ENCODE data around the gene IRX1. TPM values are rescaled to one million over a fixed set of nuclear protein-coding genes. Genes with fewer than 3 reads are reported as not detected.

IRX1 gene
- total RNA-seq, 1 donor from 2014 or later = 2.4 TPM

DNA sequence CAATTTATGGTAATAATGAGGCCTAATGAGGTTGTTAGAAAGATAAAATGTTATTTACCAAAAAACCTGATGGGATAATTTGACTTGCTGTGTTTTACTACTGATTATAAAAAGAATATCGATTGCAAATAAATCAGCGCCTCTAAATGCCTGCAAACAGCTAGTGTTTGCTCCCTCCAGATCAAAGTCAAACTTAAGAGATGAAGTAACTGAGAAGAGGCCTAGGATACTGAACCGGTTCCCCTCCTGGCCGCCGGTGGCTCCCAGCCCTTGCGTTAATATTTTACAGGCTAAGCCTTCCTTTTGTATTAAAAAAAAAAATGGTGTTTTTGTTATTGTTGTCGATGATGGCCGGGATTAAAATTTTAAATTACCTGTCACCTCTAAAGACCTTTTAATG is 2.6 kb downstream of the IRX1 start:
- Mint-ChIP-seq H3K9me3 (ENCODE audit: low read depth) (no peaks in the 10 kb centered on the region), H3K4me3 (ENCODE audit: low read depth) (no peak overlapping the region), H3K4me1 (ENCODE audit: low read depth) (peaks cover 20% of the 10 kb centered on the region), H3K36me3 (ENCODE audit: insufficient read depth) (no peaks in the 10 kb centered on the region), H3K27ac (peak overlapping the region; percentile 71), H3K27me3 (peaks cover 81% of the 10 kb centered on the region)
- TF ChIP-seq, protein P1, sequence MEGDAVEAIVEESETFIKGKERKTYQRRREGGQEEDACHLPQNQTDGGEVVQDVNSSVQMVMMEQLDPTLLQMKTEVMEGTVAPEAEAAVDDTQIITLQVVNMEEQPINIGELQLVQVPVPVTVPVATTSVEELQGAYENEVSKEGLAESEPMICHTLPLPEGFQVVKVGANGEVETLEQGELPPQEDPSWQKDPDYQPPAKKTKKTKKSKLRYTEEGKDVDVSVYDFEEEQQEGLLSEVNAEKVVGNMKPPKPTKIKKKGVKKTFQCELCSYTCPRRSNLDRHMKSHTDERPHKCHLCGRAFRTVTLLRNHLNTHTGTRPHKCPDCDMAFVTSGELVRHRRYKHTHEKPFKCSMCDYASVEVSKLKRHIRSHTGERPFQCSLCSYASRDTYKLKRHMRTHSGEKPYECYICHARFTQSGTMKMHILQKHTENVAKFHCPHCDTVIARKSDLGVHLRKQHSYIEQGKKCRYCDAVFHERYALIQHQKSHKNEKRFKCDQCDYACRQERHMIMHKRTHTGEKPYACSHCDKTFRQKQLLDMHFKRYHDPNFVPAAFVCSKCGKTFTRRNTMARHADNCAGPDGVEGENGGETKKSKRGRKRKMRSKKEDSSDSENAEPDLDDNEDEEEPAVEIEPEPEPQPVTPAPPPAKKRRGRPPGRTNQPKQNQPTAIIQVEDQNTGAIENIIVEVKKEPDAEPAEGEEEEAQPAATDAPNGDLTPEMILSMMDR (IDR thresholded peaks at IDR 0.05; ENCODE audit: unreplicated experiment) = peak; percentile 6
- no peak for DNase-seq (ENCODE audit: low spot score, unreplicated experiment)

DNA sequence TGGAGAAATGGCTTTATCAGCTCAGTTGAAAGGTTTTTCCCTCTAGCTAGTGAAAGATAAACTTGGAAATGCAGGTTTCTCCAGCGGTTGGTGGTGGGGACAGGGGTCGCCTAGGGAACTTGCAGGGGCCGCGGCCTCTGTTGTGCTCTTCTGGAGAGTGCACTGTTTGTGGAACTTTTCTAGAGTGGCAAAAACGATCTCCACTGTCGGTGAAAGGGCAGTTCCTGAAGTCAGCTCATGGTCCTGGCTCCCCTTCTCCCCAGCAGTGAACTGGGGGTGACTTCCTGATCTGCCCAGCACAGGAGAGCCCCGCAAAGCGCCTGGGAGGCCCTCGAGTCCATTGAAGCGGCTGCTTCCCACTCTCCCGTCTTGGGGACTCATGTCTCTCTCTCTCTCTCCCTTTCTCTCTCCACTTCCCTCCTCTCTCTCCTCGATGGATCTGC is 3.2 kb downstream of the IRX1 start:
- no peaks in the 10 kb centered on the region for H3K36me3 Mint-ChIP-seq (ENCODE audit: insufficient read depth)
- TF ChIP-seq, protein P1 (IDR thresholded peaks at IDR 0.05; ENCODE audit: unreplicated experiment) = no peak
- no peak overlapping the region for H3K4me3 Mint-ChIP-seq (ENCODE audit: low read depth)
- H3K9me3 Mint-ChIP-seq (ENCODE audit: low read depth) = no peaks in the 10 kb centered on the region
- peaks cover 18% of the 10 kb centered on the region for H3K4me1 Mint-ChIP-seq (ENCODE audit: low read depth)
- no peak for DNase-seq (ENCODE audit: low spot score, unreplicated experiment)
- peak overlapping the region; percentile 71 for H3K27ac Mint-ChIP-seq
- H3K27me3 Mint-ChIP-seq = peaks cover 81% of the 10 kb centered on the region

DNA sequence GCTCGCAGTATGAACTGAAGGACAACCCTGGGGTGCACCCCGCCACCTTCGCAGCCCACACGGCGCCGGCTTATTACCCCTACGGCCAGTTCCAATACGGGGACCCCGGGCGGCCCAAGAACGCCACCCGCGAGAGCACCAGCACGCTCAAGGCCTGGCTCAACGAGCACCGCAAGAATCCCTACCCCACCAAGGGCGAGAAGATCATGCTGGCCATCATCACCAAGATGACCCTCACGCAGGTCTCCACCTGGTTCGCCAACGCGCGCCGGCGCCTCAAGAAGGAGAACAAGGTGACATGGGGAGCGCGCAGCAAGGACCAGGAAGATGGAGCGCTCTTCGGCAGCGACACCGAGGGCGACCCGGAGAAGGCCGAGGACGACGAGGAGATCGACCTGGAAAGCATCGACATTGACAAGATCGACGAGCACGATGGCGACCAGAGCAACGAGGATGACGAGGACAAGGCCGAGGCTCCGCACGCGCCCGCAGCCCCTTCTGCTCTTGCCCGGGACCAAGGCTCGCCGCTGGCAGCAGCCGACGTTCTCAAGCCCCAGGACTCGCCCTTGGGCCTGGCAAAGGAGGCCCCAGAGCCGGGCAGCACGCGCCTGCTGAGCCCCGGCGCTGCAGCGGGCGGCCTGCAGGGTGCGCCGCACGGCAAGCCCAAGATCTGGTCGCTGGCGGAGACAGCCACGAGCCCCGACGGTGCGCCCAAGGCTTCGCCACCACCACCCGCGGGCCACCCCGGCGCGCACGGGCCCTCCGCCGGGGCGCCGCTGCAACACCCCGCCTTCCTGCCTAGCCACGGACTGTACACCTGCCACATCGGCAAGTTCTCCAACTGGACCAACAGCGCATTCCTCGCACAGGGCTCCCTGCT is 3.8 kb downstream of the IRX1 start:
- no peak overlapping the region for H3K27ac Mint-ChIP-seq

DNA sequence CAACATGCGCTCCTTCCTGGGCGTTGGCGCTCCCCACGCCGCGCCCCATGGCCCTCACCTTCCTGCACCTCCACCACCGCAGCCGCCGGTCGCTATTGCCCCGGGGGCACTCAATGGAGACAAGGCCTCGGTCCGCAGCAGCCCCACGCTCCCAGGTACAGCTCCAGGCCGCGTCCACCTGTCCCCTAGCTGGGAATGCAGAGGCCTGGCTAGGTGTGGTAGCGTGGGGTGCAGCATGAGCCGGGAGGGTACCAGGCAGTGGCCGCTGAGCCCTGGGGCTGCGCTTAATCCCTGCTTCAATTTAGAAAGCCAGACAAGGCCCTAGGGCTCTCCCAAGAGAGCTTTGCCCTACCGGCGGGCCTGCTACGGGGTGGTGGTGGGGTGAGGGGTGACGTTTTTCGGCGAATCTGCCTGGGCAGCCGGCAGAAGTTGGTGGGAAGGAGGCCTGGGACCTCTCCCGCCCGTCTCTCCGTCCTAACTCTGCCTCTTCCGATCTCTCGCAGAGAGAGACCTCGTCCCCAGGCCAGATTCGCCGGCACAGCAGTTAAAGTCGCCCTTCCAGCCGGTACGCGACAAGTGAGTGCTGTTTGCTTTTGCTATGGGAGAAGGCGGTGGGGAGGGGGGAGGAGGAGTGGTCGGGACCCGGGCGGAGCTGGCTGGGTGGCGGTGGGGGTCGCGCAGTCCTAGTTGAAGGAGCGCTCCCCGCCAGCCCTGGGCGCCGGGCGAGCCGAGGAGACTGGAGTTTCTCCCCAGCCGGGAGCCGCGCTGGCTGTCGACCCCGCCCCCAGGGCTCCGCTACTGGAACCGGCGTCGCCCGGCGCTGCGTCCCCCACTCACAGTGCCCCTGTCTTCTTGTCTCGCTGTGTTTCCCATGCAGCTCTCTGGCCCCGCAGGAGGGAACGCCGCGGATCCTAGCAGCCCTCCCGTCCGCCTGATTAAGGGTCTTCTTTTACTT is 4.8 kb downstream of the IRX1 start:
- peaks cover 17% of the 10 kb centered on the region for H3K4me1 Mint-ChIP-seq (ENCODE audit: low read depth)
- no peak overlapping the region for H3K27ac Mint-ChIP-seq
- H3K4me3 Mint-ChIP-seq (ENCODE audit: low read depth) = no peak overlapping the region
- peak; percentile 40 for DNase-seq (ENCODE audit: low spot score, unreplicated experiment)
- no peaks in the 10 kb centered on the region for H3K36me3 Mint-ChIP-seq (ENCODE audit: insufficient read depth)
- H3K9me3 Mint-ChIP-seq (ENCODE audit: low read depth) = no peaks in the 10 kb centered on the region
- H3K27me3 Mint-ChIP-seq = peaks cover 88% of the 10 kb centered on the region
- TF ChIP-seq, protein P1 (IDR thresholded peaks at IDR 0.05; ENCODE audit: unreplicated experiment) = no peak

More for the DNA sequence above, 3.8 kb downstream of the IRX1 start:
- no peaks in the 10 kb centered on the region for H3K9me3 Mint-ChIP-seq (ENCODE audit: low read depth)
- no peak for DNase-seq (ENCODE audit: low spot score, unreplicated experiment)
- no peaks in the 10 kb centered on the region for H3K36me3 Mint-ChIP-seq (ENCODE audit: insufficient read depth)
- H3K4me1 Mint-ChIP-seq (ENCODE audit: low read depth) = peaks cover 17% of the 10 kb centered on the region
- peak overlapping the region; percentile 53 for H3K4me3 Mint-ChIP-seq (ENCODE audit: low read depth)
- TF ChIP-seq, protein P1 (IDR thresholded peaks at IDR 0.05; ENCODE audit: unreplicated experiment) = peak; percentile 56
- peaks cover 82% of the 10 kb centered on the region for H3K27me3 Mint-ChIP-seq
